ENCODE results near the gene LRRC19.

GRCh38 chr9:27053369-27054022 is 48.0 kb upstream of the LRRC19 start:
- TF ChIP-seq YY1 (IDR thresholded peaks at IDR 0.05; ENCODE audit: insufficient read depth, insufficient read length) (no peak), SUZ12 (IDR thresholded peaks at IDR 0.05; ENCODE audit: extremely low read depth, insufficient read depth, insufficient read length) (no peak)
